Mammary epithelial cell (primary cell): ENCODE data around the gene CHRNA1.

Experiments used
- CTCF ChIP-seq, 2 donors: IDR thresholded peaks in 1 of 2; conservative IDR thresholded peaks in 1 of 2; 2 replicates each; pipeline ENCODE4 v1.5.1; 2011 to 2012; ENCODE audit warnings: inconsistent platforms in 2 of 2, low read length in 2 of 2, mild to moderate bottlenecking in 2 of 2, control low read depth in 1 of 2, low read depth in 1 of 2; ENCODE audit not compliant: insufficient read depth in 1 of 2; ENCODE audit errors: extremely low read depth in 1 of 2
- EZH2 ChIP-seq: IDR thresholded peaks from 2 replicates; pipeline ENCODE4 v1.6.1; 2012; ENCODE audit warnings: low read length, inconsistent platforms, borderline replicate concordance

GRCh38 chr2:174759381-174760065 lies 4.7 kb downstream of the CHRNA1 start:
- no peak for TF ChIP-seq CTCF (conservative IDR thresholded peaks at IDR 0.05 in 1 of 2, IDR thresholded peaks at IDR 0.05 in 1 of 2; ENCODE audit: extremely low read depth in 1 of 2, insufficient read depth in 1 of 2, low read depth in 1 of 2, low read length in 2 of 2)
- TF ChIP-seq EZH2: no peak
